Stimulated activated CD8-positive, alpha-beta memory T cell treated with anti-CD3 and anti-CD28 coated beads, Interleukin-4, amount 100 ng/mL, for 1 hour (primary cell): Measurements from ENCODE around the gene CD5L.

Experiments
- DNase-seq, 2 donors: peaks; one replicate each; pipeline ENCODE4 v3.0.0-alpha.2; 2020; ENCODE audit warnings: low read depth in 2 of 2, low spot score in 1 of 2

The CD5L gene

GRCh38 chr1:157841708-157842107 lies at the start of gene CD5L:
Gene CD5L, minus strand, starts transcription at chr1:157841808. Its CDS starts 107 bp downstream, at chr1:157841701.
- DNase-seq: no peak

- no peak for DNase-seq
Measured at GRCh38 chr1:157882580-157882979, 41.0 kb upstream of the CD5L start.

- DNase-seq: no peak
Measured at GRCh38 chr1:157880621-157881020, 39.0 kb upstream of the CD5L start.

GRCh38 chr1:157878059-157878458 lies 36.5 kb upstream of the CD5L start:
- DNase-seq: no peak

GRCh38 chr1:157870490-157870889 lies 28.9 kb upstream of the CD5L start:
- DNase-seq: no peak

- no peak for DNase-seq
Measured at GRCh38 chr1:157868654-157869053, 27.0 kb upstream of the CD5L start.

GRCh38 chr1:157862114-157863070 lies 20.8 kb upstream of the CD5L start:
- DNase-seq: no peak

GRCh38 chr1:157856538-157856937 lies 14.9 kb upstream of the CD5L start:
- DNase-seq: no peak

- DNase-seq: no peak
Measured at GRCh38 chr1:157852476-157852875, 10.9 kb upstream of the CD5L start.

- no peak for DNase-seq
Measured at GRCh38 chr1:157849229-157849875, 7.7 kb upstream of the CD5L start.

- no peak for DNase-seq
Measured at GRCh38 chr1:157844089-157844830, 2.7 kb upstream of the CD5L start.

GRCh38 chr1:157842939-157843338 lies 1.3 kb upstream of the CD5L start:
- DNase-seq: no peak

GRCh38 chr1:157838966-157839365 lies 2.6 kb downstream of the CD5L start:
- no peak for DNase-seq

- DNase-seq: no peak
Measured at GRCh38 chr1:157834430-157834829, 7.2 kb downstream of the CD5L start.

GRCh38 chr1:157833145-157833544 lies 8.5 kb downstream of the CD5L start:
- DNase-seq: no peak

- no peak for DNase-seq
Measured at GRCh38 chr1:157831968-157832626, 9.5 kb downstream of the CD5L start.

- no peak for DNase-seq
Measured at GRCh38 chr1:157830887-157831286, 10.7 kb downstream of the CD5L start.

- DNase-seq: no peak
Measured at GRCh38 chr1:157829711-157830110, 11.9 kb downstream of the CD5L start.

- no peak for DNase-seq
Measured at GRCh38 chr1:157829210-157829609, 12.4 kb downstream of the CD5L start.

GRCh38 chr1:157820299-157820698 lies 21.3 kb downstream of the CD5L start:
- DNase-seq: no peak

GRCh38 chr1:157819896-157820295 lies 21.7 kb downstream of the CD5L start, which contains the start of gene FCRL1:
Gene FCRL1, minus strand, starts transcription at chr1:157820120. Its CDS starts 83 bp downstream, at chr1:157820037.
- DNase-seq: no peak
